ENCODE data around the gene PRR11.
"Not testable (repeated sequence)": the region's sequence is repeated elsewhere in the genome, so short reads cannot be mapped to it uniquely, and the experiment has no call there.

Gene PRR11

DNA sequence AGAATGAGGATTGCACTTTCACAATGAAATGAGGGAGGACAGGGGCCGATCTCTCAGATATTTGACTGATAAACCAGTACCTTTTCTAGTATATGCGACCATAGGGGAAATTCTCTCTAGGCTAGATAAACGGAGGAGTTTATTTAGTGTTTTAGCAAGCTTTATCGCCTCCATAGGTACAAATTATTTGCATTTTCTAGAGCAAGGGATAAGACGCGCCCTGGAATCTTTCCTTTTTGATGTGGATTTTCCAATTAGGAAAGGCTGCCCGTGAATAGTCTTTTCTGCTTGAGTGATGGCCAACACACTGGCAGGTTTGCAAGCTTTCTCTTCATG lies 64.4 kb downstream of the PRR11 start:
- DNase-seq (ENCODE audit: low read depth) = no peak

DNA sequence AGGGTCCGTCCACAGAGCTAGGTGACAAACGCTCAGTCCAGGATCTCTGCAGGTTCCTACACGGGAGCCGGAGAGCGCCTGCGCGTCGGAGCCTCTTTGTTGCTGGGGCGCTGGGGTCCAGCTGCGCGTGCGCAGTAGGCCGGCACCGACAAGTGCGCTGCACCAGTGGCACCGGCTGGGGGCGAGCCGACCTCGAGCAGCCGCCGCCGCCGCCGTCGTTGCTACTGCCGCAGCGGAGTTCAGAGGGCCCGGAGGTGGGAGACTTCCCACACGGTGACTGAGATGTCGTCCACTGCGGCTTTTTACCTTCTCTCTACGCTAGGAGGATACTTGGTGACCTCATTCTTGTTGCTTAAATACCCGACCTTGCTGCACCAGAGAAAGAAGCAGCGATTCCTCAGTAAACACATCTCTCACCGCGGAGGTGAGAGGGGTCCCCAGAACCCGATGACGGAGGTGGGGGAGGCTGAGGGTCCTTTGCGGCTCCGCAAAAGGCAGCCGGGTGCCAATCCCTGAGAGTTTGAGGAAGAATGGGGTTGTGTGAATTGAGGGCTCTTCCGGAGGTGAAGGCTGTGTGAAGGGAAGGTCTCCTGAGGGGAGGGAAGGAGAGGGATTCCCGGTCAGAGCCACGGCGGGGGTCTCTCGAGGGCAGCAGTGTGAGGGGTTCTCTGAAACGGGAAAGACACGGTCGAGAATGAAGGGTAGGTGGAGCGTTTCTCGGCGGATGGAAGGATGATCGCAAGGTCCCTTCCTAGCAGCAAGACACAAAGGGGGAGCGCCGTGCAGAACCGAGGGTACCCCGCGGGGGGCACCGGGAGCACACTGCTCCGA lies 65.0 kb downstream of the PRR11 start, which contains the start of gene GDPD1:
GDPD1 (plus strand) TSS at position 184 of the 831 bp plus-strand sequence; CDS start at position 283, 99 bp downstream.
- peak; percentile 18 for DNase-seq (ENCODE audit: low read depth)

DNA sequence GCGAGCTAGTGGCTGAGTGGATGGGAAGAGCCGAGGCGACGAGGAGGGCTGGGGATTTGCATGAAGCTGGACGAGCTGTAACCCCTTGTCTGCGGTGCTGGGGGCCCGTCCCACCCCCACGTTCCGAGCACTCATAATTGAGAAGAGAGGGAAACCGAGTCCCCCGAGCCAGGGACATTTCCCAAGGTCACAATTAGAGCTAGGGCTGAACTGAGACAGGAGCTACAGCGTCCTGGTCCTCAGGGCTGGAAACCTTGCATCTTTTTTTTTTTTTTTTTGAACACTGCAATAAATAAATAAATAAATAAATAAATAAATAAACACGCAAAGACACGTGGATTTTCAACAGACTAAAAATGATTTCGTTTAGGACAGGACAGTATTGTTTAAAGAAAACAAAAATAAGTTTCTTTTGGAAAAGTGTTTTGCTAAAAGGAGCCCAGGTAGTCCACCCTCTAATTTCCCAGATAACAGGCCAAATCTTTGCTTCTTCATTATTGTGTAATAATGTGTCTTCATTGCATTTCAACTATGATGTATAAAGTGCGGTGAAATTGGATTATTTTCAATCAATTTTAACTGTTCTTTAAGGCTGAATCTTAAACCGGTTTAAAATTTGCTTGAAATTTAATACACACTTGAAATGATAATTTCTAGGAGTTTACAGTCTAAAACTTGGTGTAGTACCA lies 65.8 kb downstream of the PRR11 start:
- DNase-seq (ENCODE audit: low read depth) = no peak

DNA sequence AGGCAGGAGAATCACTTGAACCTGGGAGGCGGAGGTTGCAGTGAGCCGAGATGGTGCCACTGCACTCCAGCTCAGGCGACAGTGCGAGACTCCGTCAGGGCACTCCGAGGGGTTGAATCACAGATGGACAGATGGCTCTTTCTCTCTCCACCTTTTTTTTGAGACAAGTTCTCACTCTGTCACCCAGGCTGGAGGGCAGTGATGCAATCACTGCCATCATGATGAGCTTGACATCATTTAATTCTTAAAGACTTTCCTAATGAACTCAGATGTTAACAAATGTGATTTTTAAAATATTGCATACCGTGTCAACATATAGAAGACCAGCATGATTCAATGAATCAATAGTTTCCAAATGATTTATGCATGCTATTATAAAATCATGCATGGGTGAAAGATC lies 68.3 kb downstream of the PRR11 start:
- DNase-seq (ENCODE audit: low read depth) = no peak

DNA sequence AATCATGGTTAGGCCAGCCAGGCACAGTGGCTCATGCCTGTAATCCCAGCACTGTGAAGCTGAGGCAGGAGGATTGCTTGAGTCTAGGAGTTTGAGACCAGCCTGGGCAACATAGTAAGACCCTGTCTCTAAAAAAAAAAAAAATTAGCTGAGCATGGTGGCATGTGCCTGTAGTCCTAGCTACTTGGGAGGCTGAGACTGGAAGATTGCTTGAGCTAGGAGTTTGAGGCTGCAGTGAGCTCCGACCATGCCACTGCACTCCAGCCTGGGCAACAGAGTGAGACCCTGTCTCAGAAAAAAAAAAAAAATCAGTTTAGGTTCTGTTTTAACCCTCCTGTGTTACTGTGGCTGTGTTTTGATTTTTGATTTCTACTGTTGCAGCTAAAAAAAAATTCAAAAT lies 73.0 kb downstream of the PRR11 start:
- not testable (repeated sequence) for DNase-seq (ENCODE audit: low read depth)

DNA sequence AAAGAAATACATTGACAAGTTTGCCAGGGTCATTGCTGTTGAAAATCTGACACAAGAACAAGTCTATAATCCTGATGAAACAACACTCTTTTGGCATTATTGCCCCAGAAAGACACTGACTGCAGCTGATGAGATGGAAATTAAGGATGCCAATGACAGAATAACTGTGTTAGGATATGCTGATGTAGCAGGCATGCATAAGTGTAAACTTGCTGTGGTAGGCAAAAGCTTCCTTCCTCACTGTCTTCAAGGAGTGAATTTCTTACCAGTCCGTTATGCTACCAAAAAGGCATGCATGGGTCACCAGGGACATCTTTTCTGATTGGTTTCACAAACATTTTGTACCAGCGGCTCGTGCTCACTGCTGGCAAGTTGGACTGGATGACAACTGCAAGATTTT lies 75.2 kb downstream of the PRR11 start:
- no peak for DNase-seq (ENCODE audit: low read depth)

DNA sequence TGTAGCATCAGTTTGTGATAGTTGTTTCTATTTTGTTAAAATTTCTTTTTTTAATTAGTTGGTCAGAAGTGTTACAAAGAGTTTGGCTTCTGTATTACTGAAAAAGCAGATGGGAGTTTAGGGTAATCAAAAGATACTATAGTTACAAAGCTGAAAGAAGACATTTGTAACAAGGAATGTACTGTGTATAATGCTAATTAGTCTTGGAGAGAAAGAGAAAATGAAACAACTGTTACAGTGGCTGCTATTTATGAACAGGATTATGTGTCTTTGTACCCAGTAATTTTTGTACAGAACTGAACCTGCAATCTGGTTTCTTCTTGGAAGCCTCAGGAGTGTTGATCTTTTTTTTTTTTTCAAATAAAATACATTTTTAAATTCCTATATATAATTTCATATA lies 79.1 kb downstream of the PRR11 start:
- no peak for DNase-seq (ENCODE audit: low read depth)

DNA sequence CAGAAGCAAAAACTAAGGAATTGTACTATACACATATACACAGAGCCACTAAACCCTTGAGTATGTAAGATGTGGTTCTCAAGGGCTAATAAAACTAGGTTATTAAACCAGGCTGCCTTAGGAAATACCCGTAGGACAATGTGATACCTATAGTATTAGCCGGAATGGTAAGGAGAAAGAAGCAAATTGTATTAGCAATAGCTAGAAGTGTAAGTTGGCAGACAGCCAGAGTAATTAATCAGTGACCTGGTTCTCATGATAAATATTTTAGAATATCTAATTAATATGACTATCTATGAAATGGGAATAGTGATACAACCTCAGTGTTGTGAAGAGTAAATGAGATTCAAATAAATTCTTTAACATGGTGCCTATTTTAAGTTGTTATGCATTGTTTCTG lies 83.4 kb downstream of the PRR11 start:
- no peak for DNase-seq (ENCODE audit: low read depth)

DNA sequence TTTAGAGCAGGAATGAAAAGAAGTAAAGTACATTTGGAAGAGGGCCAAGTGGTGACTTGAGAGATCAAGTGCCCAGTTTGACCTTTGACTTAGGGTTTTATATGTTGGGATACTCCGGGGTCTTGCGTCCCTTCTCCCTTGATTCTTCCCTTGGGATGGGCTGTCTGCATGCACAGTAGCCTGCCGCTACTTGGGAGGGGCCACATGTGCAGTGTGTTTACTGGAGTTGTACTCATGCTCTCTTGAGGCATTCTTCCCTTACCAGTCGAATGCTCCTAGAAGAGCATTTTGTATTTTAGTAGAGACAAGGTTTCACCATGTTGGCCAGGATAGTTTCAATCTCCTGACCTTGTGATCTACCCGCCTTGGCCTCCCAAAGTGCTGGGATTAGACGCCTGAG lies 88.5 kb downstream of the PRR11 start:
- no peak for DNase-seq (ENCODE audit: low read depth)

Measured in GM04503 (cell line).